HG02885 (cell line): ENCODE results near the gene RASSF7.

ENCODE experiments used
- ATAC-seq: cut with Tn5 transposase; IDR thresholded peaks from one replicate; pipeline ENCODE4 v1.9.1; 2021; ENCODE audit warnings: mild to moderate bottlenecking; ENCODE audit not compliant: unreplicated experiment, poor library complexity

Gene RASSF7

GRCh38 chr11:578276-579035 is 17.7 kb downstream of the RASSF7 start:
- ATAC-seq: no peak

GRCh38 chr11:579830-580601 is 19.2 kb downstream of the RASSF7 start:
- ATAC-seq: no peak

- no peak for ATAC-seq
These were observed 20.6 kb downstream of the RASSF7 start for GRCh38 chr11:581342-581741.

- no peak for ATAC-seq
These were observed 21.0 kb downstream of the RASSF7 start for GRCh38 chr11:581752-582151.

GRCh38 chr11:584287-584686 is 23.5 kb downstream of the RASSF7 start:
- no peak for ATAC-seq

- no peak for ATAC-seq
These were observed 25.9 kb downstream of the RASSF7 start for GRCh38 chr11:586376-587316.

- ATAC-seq: no peak
These were observed 26.8 kb downstream of the RASSF7 start for GRCh38 chr11:587546-587945.

- ATAC-seq: no peak
These were observed 27.2 kb downstream of the RASSF7 start for GRCh38 chr11:587978-588380.

GRCh38 chr11:589798-590197 is 29.0 kb downstream of the RASSF7 start:
- ATAC-seq: no peak

GRCh38 chr11:590997-591396 is 30.2 kb downstream of the RASSF7 start:
- no peak for ATAC-seq

GRCh38 chr11:592501-592900 is 31.7 kb downstream of the RASSF7 start:
- ATAC-seq: no peak

GRCh38 chr11:592918-593317 is 32.1 kb downstream of the RASSF7 start:
- no peak for ATAC-seq

GRCh38 chr11:593347-593746 is 32.6 kb downstream of the RASSF7 start:
- no peak for ATAC-seq

- no peak for ATAC-seq
These were observed 34.6 kb downstream of the RASSF7 start for GRCh38 chr11:595400-595799.

GRCh38 chr11:596374-596773 is 35.6 kb downstream of the RASSF7 start:
- no peak for ATAC-seq

- ATAC-seq: no peak
These were observed 36.5 kb downstream of the RASSF7 start for GRCh38 chr11:597166-597725.

GRCh38 chr11:598005-598680 is 37.4 kb downstream of the RASSF7 start:
- no peak for ATAC-seq

- ATAC-seq: no peak
These were observed 40.9 kb downstream of the RASSF7 start for GRCh38 chr11:601573-602245.

- no peak for ATAC-seq
These were observed 42.4 kb downstream of the RASSF7 start for GRCh38 chr11:603154-603553.
